Sigmoid colon (tissue), 7 donors: Measurements from ENCODE around the gene PLEKHA1. TPM values are rescaled to one million over a fixed set of nuclear protein-coding genes. Genes with fewer than 3 reads are reported as not detected.

Experiments
- DNase-seq: peaks from one replicate; pipeline ENCODE4 v3.0.0-alpha.2; 2019
- H3K27ac ChIP-seq, 4 donors: fragments of 200-600 bp; sonication (generic); one replicate each; pipeline ENCODE4 v1.5.1; 2016 to 2019; ENCODE audit warnings: mild to moderate bottlenecking in 1 of 4
- H3K27me3 ChIP-seq, 3 donors: fragments of 200-600 bp; sonication (generic); one replicate each; pipeline ENCODE4 v1.5.1; 2019; ENCODE audit warnings: mild to moderate bottlenecking in 1 of 3
- H3K36me3 ChIP-seq, 4 donors: fragments of 200-600 bp; sonication (generic); one replicate each; pipeline ENCODE4 v1.5.1; 2016 to 2019
- H3K4me1 ChIP-seq, 4 donors: fragments of 200-600 bp; sonication (generic); one replicate each; pipeline ENCODE4 v1.5.1; 2017 to 2019
- H3K4me3 ChIP-seq, 4 donors: fragments of 200-600 bp; sonication (generic); one replicate each; pipeline ENCODE4 v1.5.1; 2017 to 2019; ENCODE audit warnings: mild to moderate bottlenecking in 2 of 4, moderate library complexity in 1 of 4
- H3K9me3 ChIP-seq, 4 donors: fragments of 200-600 bp in 3 of 4; sonication (generic) in 3 of 4; one replicate each; pipeline versions ENCODE4 v1.5.1 to v1.6.1; 2013 to 2019
- CTCF ChIP-seq, 4 experiments: fragments of 450-650 bp in 3 of 4; fragments of 200-600 bp in 1 of 4; IDR thresholded peaks; one replicate each; pipeline ENCODE4 v1.5.1; 2016 to 2019; ENCODE audit warnings: antibody characterized with exemption in 4 of 4, mild to moderate bottlenecking in 3 of 4, moderate library complexity in 2 of 4
- EP300 ChIP-seq, 4 donors: sonication (generic); formaldehyde crosslinking; IDR thresholded peaks; one replicate each; pipeline ENCODE4 v1.6.1; 2017; ENCODE audit warnings: antibody characterized with exemption in 4 of 4
- POLR2A ChIP-seq, 2 donors: fragments of 450-650 bp; IDR thresholded peaks; one replicate each; pipeline ENCODE4 v1.6.1; 2016; ENCODE audit warnings: antibody characterized with exemption in 2 of 2, mild to moderate bottlenecking in 2 of 2, moderate library complexity in 2 of 2
- POLR2AphosphoS5 ChIP-seq, 4 donors: sonication (generic); formaldehyde crosslinking; IDR thresholded peaks; one replicate each; pipeline ENCODE4 v1.6.1; 2017; ENCODE audit warnings: antibody characterized with exemption in 4 of 4
- WGBS, 2 donors: extraction: QIAGEN DNeasy Blood & Tissue Kit; methylation state at CpG; one replicate each; pipeline ENCODE4 v1.1.7; 2013; 5-methylcytosine and 5-hydroxymethylcytosine counted together
- intact Hi-C: fragments of 100-400 bp; cut with DNase I; formaldehyde crosslinking; loops from one replicate; pipeline ENCODE4 v1.15.1; 2023
- polyA plus RNA-seq, 3 donors: library from polyadenylated mRNA; stranded (reverse); fragments of 200-250 nt; gene quantifications; one replicate each; pipeline ENCODE4 v1.2.3, GENCODE V29; 2013
- total RNA-seq, 4 donors: library from RNA; depleted of rRNA; stranded (reverse); fragments of >200 nt; gene quantifications; one replicate each; pipeline ENCODE4 v1.1.0, GENCODE V29; 2016
- donor health status: healthy with polysubstance abuse.
- donor health status: Bipolar disorder and iron deficiency.
- donor health status: healthy.

PLEKHA1 gene
- total and polyA plus RNA-seq, 7 donors, result 20.9 to 53.2 (median 38.4) TPM

- 85% methylated on average over 8 of the region's 8 CpGs for whole genome bisulfite sequencing, 2 donors
- Histone ChIP-seq H3K27me3 (no peaks in the 10 kb centered on the region), H3K4me3 (no peak overlapping the region), H3K27ac (no peak overlapping the region), H3K36me3 (no peaks in the 10 kb centered on the region), H3K9me3 (no peaks in the 10 kb centered on the region), H3K4me1 (peaks cover 0 to 16% (median 10%) of the 10 kb centered on the region in 4 donors)
- intact Hi-C loops, result no loop called here
- TF ChIP-seq POLR2A (IDR thresholded peaks at IDR 0.05) (no peak), CTCF (IDR thresholded peaks at IDR 0.05) (no peak), EP300 (IDR thresholded peaks at IDR 0.05) (no peak), POLR2AphosphoS5 (IDR thresholded peaks at IDR 0.05) (no peak)
- DNase-seq, result no peak
Observed at GRCh38 chr10:122347170-122347841, 27.2 kb upstream of the PLEKHA1 start.

- TF ChIP-seq POLR2AphosphoS5 (IDR thresholded peaks at IDR 0.05), result no peak
- no peak for TF ChIP-seq POLR2A (IDR thresholded peaks at IDR 0.05)
- TF ChIP-seq CTCF (IDR thresholded peaks at IDR 0.05), result no peak
- TF ChIP-seq EP300 (IDR thresholded peaks at IDR 0.05), result no peak
- intact Hi-C loops, result no loop called here
- no peaks in the 10 kb centered on the region for H3K27me3 ChIP-seq
- H3K9me3 ChIP-seq, result no peaks in the 10 kb centered on the region
- H3K36me3 ChIP-seq, result no peaks in the 10 kb centered on the region
- WGBS, 2 donors, result 67 to 71% methylated on average over 4 of the region's 4 CpGs
- no peak for DNase-seq
- H3K27ac ChIP-seq, result no peak overlapping the region
- no peak overlapping the region for H3K4me3 ChIP-seq
- peaks cover 0 to 6% (median 0%) of the 10 kb centered on the region in 4 donors for H3K4me1 ChIP-seq
Observed at GRCh38 chr10:122348512-122348911, 26.0 kb upstream of the PLEKHA1 start.

GRCh38 chr10:122348935-122349361, 25.6 kb upstream of the PLEKHA1 start:
- Histone ChIP-seq H3K4me3 (no peak overlapping the region), H3K27me3 (no peaks in the 10 kb centered on the region), H3K36me3 (no peaks in the 10 kb centered on the region), H3K27ac (no peak overlapping the region), H3K4me1 (peaks cover 0 to 6% (median 0%) of the 10 kb centered on the region in 4 donors), H3K9me3 (no peaks in the 10 kb centered on the region)
- TF ChIP-seq CTCF (IDR thresholded peaks at IDR 0.05) (no peak), POLR2A (IDR thresholded peaks at IDR 0.05) (no peak), POLR2AphosphoS5 (IDR thresholded peaks at IDR 0.05) (no peak), EP300 (IDR thresholded peaks at IDR 0.05) (no peak)
- no peak for DNase-seq
- intact Hi-C loops, result no loop called here
- WGBS, 2 donors, result 56 to 76% methylated on average over 7 of the region's 7 CpGs

- Histone ChIP-seq H3K27me3 (no peaks in the 10 kb centered on the region), H3K9me3 (no peaks in the 10 kb centered on the region), H3K4me1 (peaks cover 0 to 5% (median 0%) of the 10 kb centered on the region in 4 donors), H3K36me3 (no peaks in the 10 kb centered on the region), H3K27ac (no peak overlapping the region), H3K4me3 (no peak overlapping the region)
- TF ChIP-seq POLR2AphosphoS5 (IDR thresholded peaks at IDR 0.05) (no peak), POLR2A (IDR thresholded peaks at IDR 0.05) (no peak), EP300 (IDR thresholded peaks at IDR 0.05) (no peak), CTCF (IDR thresholded peaks at IDR 0.05) (no peak)
- 62 to 74% methylated on average over 3 of the region's 3 CpGs for WGBS, 2 donors
- intact Hi-C loops, result no loop called here
- no peak for DNase-seq
Observed at GRCh38 chr10:122349758-122350369, 24.6 kb upstream of the PLEKHA1 start.
